HUES64 (cell line): ENCODE measurements around the gene HTR2C.
"Not testable (repeated sequence)": the region's sequence is repeated elsewhere in the genome, so short reads cannot be mapped to it uniquely, and the experiment has no call there.

ENCODE experiments used
- H3K27ac ChIP-seq: 2 replicates; pipeline ENCODE4 v1.7.0; 2013; ENCODE audit warnings: low read depth, low read length, inconsistent platforms
- H3K27me3 ChIP-seq: 2 replicates; pipeline ENCODE4 v1.6.1; 2013; ENCODE audit warnings: mild to moderate bottlenecking, low read length; ENCODE audit not compliant: insufficient read depth
- H3K36me3 ChIP-seq: 2 replicates; pipeline ENCODE4 v1.6.1; 2013; ENCODE audit warnings: mild to moderate bottlenecking, low read length; ENCODE audit not compliant: insufficient read depth
- H3K4me1 ChIP-seq: 2 replicates; pipeline ENCODE4 v1.6.1; 2013; ENCODE audit warnings: mild to moderate bottlenecking, low read length, moderate library complexity; ENCODE audit not compliant: insufficient read depth
- H3K4me3 ChIP-seq: 2 replicates; pipeline ENCODE4 v1.5.1; 2013; ENCODE audit warnings: mild to moderate bottlenecking, low read length, moderate library complexity
- H3K9ac ChIP-seq: 2 replicates; pipeline ENCODE4 v1.6.1; 2013; ENCODE audit warnings: mild to moderate bottlenecking, low read depth, low read length
- H3K9me3 ChIP-seq: 2 replicates; pipeline ENCODE4 v1.6.1; 2013; ENCODE audit warnings: low read depth, low read length; ENCODE audit not compliant: insufficient read depth
- WGBS: fragments of 150-250, 120-280 bp; methylation state at CpG from one replicate; pipeline ENCODE4 v1.1.7; 2013; ENCODE audit warnings: missing lambda C conversion rate; 5-methylcytosine and 5-hydroxymethylcytosine counted together

Gene HTR2C

DNA sequence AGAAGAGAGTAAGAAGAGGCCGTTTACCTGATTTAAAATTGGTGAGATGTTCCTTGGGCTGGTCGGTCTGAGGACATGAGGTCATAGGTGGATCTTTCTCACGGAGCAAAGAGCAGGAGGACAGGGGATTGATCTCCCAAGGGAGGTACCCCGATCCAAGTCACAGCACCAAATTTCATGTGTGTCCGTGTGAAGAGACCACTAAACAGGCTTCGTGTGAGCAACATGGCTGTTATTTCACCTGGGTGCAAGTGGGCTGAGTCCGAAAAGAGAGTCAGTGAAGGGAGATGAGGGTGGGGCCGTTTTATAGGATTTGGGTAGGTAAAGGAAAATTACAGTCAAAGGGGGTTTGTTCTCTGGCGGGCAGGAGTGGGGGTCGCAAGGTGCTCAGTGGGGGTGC lies 22.7 kb downstream of the HTR2C start:
- not testable (repeated sequence) for H3K27ac ChIP-seq, H3K36me3 ChIP-seq, H3K9me3 ChIP-seq, H3K4me1 ChIP-seq, H3K27me3 ChIP-seq
- 66% methylated on average over 6 of the region's 10 CpGs for whole genome bisulfite sequencing
- peak overlapping the region; percentile 58; the same call in 1 of the 2 replicates for H3K9ac ChIP-seq
- peak overlapping the region; percentile 52 for H3K4me3 ChIP-seq

DNA sequence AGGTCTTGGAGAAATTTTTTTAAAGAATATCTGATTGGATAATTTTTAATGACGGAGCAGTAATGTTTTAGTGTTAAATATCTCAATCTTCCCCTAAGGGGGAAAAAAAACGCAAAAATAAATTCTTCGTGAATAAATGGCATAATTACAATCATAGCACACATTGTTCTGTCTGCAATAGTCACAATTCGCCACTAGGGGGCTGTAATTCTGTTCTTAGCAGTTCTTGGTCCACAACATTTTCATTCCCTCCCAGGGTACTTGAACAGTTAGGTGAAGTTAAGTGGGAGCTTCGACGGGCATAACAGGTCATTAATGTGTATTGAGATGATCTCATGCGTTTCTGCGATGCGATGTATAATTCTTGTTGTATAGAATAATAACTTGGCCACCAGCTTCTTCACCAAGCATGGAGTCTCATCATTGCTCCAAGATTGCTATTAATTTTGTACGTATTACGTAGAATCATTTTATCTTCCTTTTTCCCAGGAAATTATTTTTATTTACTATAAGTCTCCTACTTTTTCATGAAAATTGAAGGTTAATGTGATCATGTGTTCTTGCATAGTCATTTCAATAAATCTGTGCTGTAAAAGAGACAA lies 27.2 kb downstream of the HTR2C start:
- H3K4me1 ChIP-seq = no peaks in the 10 kb centered on the region
- no peak overlapping the region for H3K9ac ChIP-seq
- H3K27me3 ChIP-seq = no peaks in the 10 kb centered on the region
- no peaks in the 10 kb centered on the region for H3K36me3 ChIP-seq
- 88% methylated on average over 5 of the region's 11 CpGs for WGBS
- no peak overlapping the region for H3K27ac ChIP-seq
- H3K4me3 ChIP-seq = no peak overlapping the region
- H3K9me3 ChIP-seq = no peaks in the 10 kb centered on the region

DNA sequence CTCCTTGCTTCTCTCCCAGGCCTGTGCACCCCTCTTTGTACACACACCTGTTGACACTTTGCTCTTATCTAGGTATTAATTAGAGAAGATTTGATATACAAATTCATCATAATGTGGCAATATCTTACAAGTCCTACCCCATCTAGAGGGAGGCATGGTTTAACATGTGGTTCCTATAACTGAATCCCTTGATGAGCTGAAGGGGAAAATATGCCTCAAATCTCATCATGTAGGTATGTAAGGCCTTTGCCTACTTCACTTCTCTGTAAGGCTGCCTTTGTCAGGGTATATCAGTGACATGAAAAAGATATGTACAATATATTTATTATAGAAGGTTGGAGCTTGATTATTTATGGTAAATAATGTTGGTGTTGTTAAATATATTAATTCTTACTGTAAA lies 31.9 kb downstream of the HTR2C start:
- H3K9me3 ChIP-seq = no peaks in the 10 kb centered on the region
- H3K27me3 ChIP-seq = no peaks in the 10 kb centered on the region
- H3K4me1 ChIP-seq = no peaks in the 10 kb centered on the region
- no peak overlapping the region for H3K9ac ChIP-seq
- no peaks in the 10 kb centered on the region for H3K36me3 ChIP-seq
- no peak overlapping the region for H3K27ac ChIP-seq
- H3K4me3 ChIP-seq = no peak overlapping the region

DNA sequence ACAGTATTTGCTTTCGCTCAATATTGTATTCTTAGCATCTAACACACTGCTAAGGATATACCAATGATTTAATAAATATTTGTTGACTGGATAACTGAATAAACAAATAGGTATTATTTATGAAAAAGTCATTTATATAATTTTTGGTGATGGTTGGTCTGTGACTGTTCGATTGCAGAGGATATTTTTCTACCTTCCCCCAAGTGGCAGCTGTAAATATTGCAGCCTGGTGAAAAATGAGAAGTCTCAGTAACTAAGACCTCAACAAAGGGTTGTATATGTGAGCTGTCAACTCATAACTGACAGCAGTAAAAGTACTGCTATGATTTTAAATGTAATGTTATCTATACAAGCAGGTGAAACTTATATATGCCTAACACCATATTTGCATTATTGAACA lies 36.0 kb downstream of the HTR2C start:
- Histone ChIP-seq H3K4me1 (no peaks in the 10 kb centered on the region), H3K36me3 (no peaks in the 10 kb centered on the region), H3K27me3 (no peaks in the 10 kb centered on the region), H3K4me3 (no peak overlapping the region), H3K9ac (no peak overlapping the region), H3K9me3 (no peaks in the 10 kb centered on the region), H3K27ac (no peak overlapping the region)
- WGBS = no CpG with 5 or more reads among the region's 2 CpGs

DNA sequence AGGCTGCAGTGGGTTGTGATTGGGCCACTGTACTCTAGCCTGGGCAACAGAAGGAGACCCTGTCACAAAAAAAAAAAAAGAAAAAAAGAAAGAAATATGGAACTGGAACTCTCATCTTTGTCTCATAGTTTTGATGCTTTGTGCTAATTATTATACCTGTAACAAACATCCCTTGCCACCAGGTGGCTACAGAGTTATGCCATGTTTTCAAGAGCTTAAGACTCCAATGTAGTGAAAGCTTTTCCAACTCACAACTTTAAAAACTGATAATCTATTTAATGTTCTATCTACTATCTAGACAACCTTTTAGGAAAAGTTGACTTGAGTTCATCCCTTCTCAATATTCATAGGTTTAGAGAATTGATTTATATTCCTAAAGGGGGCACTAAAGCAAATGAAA lies 42.4 kb downstream of the HTR2C start:
- Histone ChIP-seq H3K9ac (no peak overlapping the region), H3K27me3 (no peaks in the 10 kb centered on the region), H3K27ac (no peak overlapping the region), H3K4me1 (no peaks in the 10 kb centered on the region), H3K4me3 (no peak overlapping the region), H3K9me3 (no peaks in the 10 kb centered on the region), H3K36me3 (no peaks in the 10 kb centered on the region)

DNA sequence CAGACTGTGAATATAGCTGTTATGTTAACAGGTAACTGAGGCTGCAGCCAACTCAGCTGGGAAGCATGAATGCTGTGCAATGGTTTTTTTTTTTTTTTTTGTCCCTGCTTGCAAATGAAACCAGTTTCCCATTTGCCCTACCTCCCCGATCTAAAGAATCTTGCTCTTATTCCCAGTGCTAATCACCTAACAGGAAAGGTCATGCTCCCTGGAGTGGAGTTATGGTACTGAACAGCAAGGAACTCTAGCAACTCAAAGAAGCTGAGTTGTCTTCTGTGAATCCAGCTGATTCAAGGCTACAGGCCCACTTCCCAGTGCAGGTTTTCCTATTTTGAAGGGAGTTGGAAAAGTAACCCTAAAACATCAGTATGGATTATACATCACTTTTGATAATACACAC lies 52.1 kb downstream of the HTR2C start:
- Histone ChIP-seq H3K36me3 (no peaks in the 10 kb centered on the region), H3K27me3 (no peaks in the 10 kb centered on the region), H3K4me1 (peaks cover 4% of the 10 kb centered on the region; the same call in 1 of the 2 replicates), H3K9ac (no peak overlapping the region), H3K27ac (no peak overlapping the region), H3K4me3 (no peak overlapping the region), H3K9me3 (no peaks in the 10 kb centered on the region)
- 0% methylated on average over 1 of the region's 1 CpG for WGBS

DNA sequence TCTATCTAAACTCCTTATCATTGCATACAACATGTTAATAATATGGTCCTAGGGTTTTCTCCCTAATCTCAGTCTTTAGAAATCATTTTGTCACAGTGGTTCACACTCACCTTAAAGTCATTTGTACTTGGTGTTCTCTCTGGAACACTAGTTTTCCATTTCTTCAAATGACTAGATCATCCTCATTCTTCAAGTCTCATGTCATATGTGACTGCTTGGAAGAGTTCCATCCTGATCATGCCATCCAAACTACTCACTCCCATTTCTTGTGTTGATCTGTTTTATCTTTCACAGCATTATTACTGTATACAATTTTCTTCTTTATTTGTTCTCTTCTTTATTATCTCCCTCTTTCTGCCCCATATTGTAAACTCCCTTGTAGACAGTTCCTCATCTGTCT lies 66.5 kb downstream of the HTR2C start:
- no peaks in the 10 kb centered on the region for H3K36me3 ChIP-seq
- H3K9me3 ChIP-seq = no peaks in the 10 kb centered on the region
- H3K4me3 ChIP-seq = no peak overlapping the region
- no peaks in the 10 kb centered on the region for H3K4me1 ChIP-seq
- H3K9ac ChIP-seq = no peak overlapping the region
- no peaks in the 10 kb centered on the region for H3K27me3 ChIP-seq
- H3K27ac ChIP-seq = no peak overlapping the region

DNA sequence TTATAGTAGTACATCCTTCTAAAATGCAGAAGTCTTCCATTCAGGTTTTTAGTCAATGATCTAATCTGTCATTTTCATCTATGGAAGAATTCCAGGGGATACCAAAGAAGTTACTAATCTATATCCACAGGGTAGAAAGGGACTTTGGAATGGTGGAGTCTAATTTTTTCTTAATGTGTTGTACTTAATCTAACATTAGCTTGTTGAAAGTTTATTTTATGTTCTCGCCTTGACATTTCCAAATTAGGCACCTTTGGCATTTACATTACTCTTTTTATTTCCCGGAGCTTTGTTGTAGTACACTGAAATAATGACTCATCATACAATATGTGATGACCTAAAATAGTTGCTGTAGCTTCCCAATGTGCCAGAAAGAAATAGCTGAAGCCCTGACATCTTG lies 91.5 kb downstream of the HTR2C start:
- H3K9me3 ChIP-seq = no peaks in the 10 kb centered on the region
- H3K36me3 ChIP-seq = no peaks in the 10 kb centered on the region
- no CpG with 5 or more reads among the region's 2 CpGs for WGBS
- no peak overlapping the region for H3K9ac ChIP-seq
- no peak overlapping the region for H3K4me3 ChIP-seq
- no peak overlapping the region for H3K27ac ChIP-seq
- H3K4me1 ChIP-seq = no peaks in the 10 kb centered on the region
- no peaks in the 10 kb centered on the region for H3K27me3 ChIP-seq

DNA sequence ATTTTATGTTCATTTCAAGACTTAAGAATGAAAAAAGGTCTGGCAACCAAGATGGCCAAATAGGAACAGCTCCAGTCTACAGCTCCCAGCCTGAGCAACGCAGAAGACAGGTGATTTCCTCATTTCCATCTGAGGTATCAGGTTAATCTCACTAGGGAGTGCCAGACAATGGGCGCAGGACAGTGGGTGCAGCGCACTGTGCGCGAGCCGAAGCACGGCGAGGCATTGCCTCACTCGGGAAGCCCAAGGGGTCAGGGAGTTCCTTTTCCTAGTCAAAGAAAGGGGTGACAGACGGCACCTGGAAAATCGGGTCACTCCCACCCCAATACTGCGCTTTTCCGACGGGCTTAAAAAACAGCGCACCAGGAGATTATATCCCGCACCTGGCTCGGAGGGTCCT lies 116.6 kb downstream of the HTR2C start:
- H3K27ac ChIP-seq, H3K9me3 ChIP-seq, H3K36me3 ChIP-seq, H3K27me3 ChIP-seq, H3K4me1 ChIP-seq, H3K9ac ChIP-seq, H3K4me3 ChIP-seq: not testable (repeated sequence)
- 86% methylated on average over 9 of the region's 17 CpGs for WGBS

DNA sequence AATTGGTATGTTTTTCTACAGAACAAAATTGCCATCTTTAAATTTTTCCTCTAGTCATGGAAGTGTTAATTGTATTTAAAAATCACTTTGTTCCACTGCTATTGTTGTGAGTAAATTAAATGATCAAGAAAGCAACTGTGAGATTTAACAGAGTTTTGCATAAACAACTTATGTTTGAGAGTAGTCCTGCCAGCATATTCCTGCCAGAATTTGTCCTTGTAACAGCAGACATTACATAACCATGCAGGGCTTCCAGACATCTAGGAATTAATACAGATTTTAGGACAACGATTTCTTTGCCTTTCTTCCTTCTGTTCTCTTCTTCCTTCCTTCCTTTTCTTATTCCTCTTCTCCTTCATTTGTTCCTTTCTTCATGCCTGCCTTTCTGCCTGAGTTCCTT lies 125.5 kb downstream of the HTR2C start:
- no peaks in the 10 kb centered on the region for H3K4me1 ChIP-seq

DNA sequence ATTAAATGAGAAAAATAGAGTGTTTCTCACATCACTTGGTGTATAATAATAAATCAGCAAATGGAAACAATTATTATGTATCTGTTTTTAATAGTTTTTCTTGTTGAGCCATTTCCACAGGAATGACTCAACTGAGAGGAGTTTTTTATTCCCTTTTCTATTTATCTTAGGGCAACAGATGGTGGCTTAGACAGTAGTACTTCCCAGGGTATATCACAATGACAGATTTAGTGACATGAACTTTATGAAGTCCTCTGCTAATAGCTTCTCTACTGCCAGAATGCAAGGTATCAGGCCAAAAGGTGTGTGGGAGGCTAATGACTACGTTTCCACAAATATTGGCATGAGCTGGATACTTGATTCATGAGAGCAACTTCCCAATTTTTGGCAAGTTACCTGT lies 126.7 kb downstream of the HTR2C start:
- no peaks in the 10 kb centered on the region for H3K27me3 ChIP-seq
- H3K9ac ChIP-seq = no peak overlapping the region
- no peak overlapping the region for H3K27ac ChIP-seq
- no peaks in the 10 kb centered on the region for H3K4me1 ChIP-seq
- H3K36me3 ChIP-seq = no peaks in the 10 kb centered on the region
- WGBS = 90% methylated on average over 1 of the region's 1 CpG
- no peak overlapping the region for H3K4me3 ChIP-seq
- no peaks in the 10 kb centered on the region for H3K9me3 ChIP-seq

More for the DNA sequence above, 125.5 kb downstream of the HTR2C start:
- no peaks in the 10 kb centered on the region for H3K36me3 ChIP-seq
- no peaks in the 10 kb centered on the region for H3K27me3 ChIP-seq
- WGBS = 84% methylated on average over 1 of the region's 1 CpG
- H3K27ac ChIP-seq = no peak overlapping the region
- H3K9me3 ChIP-seq = no peaks in the 10 kb centered on the region
- H3K9ac ChIP-seq = no peak overlapping the region
- no peak overlapping the region for H3K4me3 ChIP-seq

DNA sequence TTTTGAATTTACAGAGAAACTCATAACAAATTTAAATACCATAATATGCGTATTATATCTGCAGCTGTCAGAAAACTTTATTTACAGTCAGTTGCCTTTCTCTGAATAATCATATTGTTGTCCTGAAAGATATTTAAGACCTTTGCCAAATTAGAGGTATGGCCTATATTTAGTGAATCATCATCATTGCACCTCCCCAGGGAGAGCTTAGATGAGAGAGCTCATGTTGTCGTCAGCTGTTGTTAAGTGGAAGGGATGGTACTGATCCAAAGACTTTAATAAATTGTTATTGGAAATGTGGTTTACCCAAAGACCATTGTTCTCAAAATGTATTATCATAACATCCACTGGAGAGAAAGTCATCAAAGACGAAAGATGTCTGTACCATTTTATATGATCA lies 128.6 kb downstream of the HTR2C start:
- WGBS = 100% methylated on average over 1 of the region's 3 CpGs
- no peaks in the 10 kb centered on the region for H3K27me3 ChIP-seq
- H3K4me3 ChIP-seq = no peak overlapping the region
- H3K9ac ChIP-seq = no peak overlapping the region
- H3K4me1 ChIP-seq = no peaks in the 10 kb centered on the region
- no peaks in the 10 kb centered on the region for H3K36me3 ChIP-seq
- no peaks in the 10 kb centered on the region for H3K9me3 ChIP-seq
- H3K27ac ChIP-seq = no peak overlapping the region
